Lower leg skin (tissue), 4 donors: ENCODE results near the gene REXO4. TPM values are rescaled to one million over a fixed set of nuclear protein-coding genes. Genes with fewer than 3 reads are reported as not detected.

ENCODE experiments used
- DNase-seq, 2 donors: peaks; one replicate each; pipeline ENCODE4 v3.0.0-alpha.2; 2019; ENCODE audit warnings: low spot score in 2 of 2
- H3K4me3 ChIP-seq: fragments of 200-600 bp; sonication (generic); 2 replicates; pipeline ENCODE4 v1.5.1; 2017; ENCODE audit warnings: mild to moderate bottlenecking, low read depth; ENCODE audit not compliant: poor library complexity, severe bottlenecking
- CTCF ChIP-seq, 3 donors: fragments of 450-650 bp; IDR thresholded peaks; one replicate each; pipeline ENCODE4 v1.5.1; 2016; ENCODE audit warnings: antibody characterized with exemption in 3 of 3, mild to moderate bottlenecking in 3 of 3, moderate library complexity in 2 of 3
- POLR2A ChIP-seq, 2 donors: fragments of 450-650 bp; IDR thresholded peaks; one replicate each; pipeline ENCODE4 v1.6.1; 2016 to 2017; ENCODE audit warnings: antibody characterized with exemption in 2 of 2, mild to moderate bottlenecking in 1 of 2, moderate library complexity in 1 of 2
- WGBS, 2 donors: methylation state at CpG; one replicate each; pipeline ENCODE4 v1.1.5; 2018; 5-methylcytosine and 5-hydroxymethylcytosine counted together
- intact Hi-C: fragments of 100-400 bp; cut with DNase I; formaldehyde crosslinking; loops from one replicate; pipeline ENCODE4 v1.15.0; 2023; ENCODE audit warnings: low total_unique reads
- total RNA-seq, 4 donors: library from RNA; depleted of rRNA; stranded (reverse); fragments of >200 nt; gene quantifications; one replicate each; pipeline ENCODE4 v1.1.0, GENCODE V29; 2016

Gene REXO4
- total RNA-seq, 4 donors from 2014 or later: 18.8 to 26.5 (median 24.6) TPM

GRCh38 chr9:133457748-133458147 is 39.9 kb upstream of the REXO4 start:
- 94 to 97% methylated on average over 11 of the region's 11 CpGs for WGBS, 2 donors
- no peak overlapping the region for H3K4me3 ChIP-seq
- TF ChIP-seq POLR2A (IDR thresholded peaks at IDR 0.05): no peak
- TF ChIP-seq CTCF (IDR thresholded peaks at IDR 0.05): no peak
- DNase-seq: no peak
- intact Hi-C loops: no loop called here

- TF ChIP-seq CTCF (IDR thresholded peaks at IDR 0.05) (no peak), POLR2A (IDR thresholded peaks at IDR 0.05) (no peak)
- DNase-seq: no peak
- WGBS, 2 donors: 68 to 81% methylated on average over 6 to 13 of the region's 13 CpGs
- intact Hi-C loops: no loop called here
- no peak overlapping the region for H3K4me3 ChIP-seq
Observed at GRCh38 chr9:133457233-133457632, 39.4 kb upstream of the REXO4 start.

GRCh38 chr9:133456409-133456808 is 38.6 kb upstream of the REXO4 start:
- intact Hi-C loops: no loop called here
- whole genome bisulfite sequencing, 2 donors: 87 to 96% methylated on average over 7 to 9 of the region's 9 CpGs

GRCh38 chr9:133455936-133456335 is 38.1 kb upstream of the REXO4 start:
- TF ChIP-seq CTCF (IDR thresholded peaks at IDR 0.05) (no peak), POLR2A (IDR thresholded peaks at IDR 0.05) (no peak)
- DNase-seq: no peak
- WGBS, 2 donors: 92 to 98% methylated on average over 11 of the region's 11 CpGs
- no peak overlapping the region for H3K4me3 ChIP-seq
- intact Hi-C loops: no loop called here

More at GRCh38 chr9:133456409-133456808, 38.6 kb upstream of the REXO4 start:
- no peak for DNase-seq
- TF ChIP-seq POLR2A (IDR thresholded peaks at IDR 0.05) (no peak), CTCF (IDR thresholded peaks at IDR 0.05) (no peak)
- H3K4me3 ChIP-seq: no peak overlapping the region

GRCh38 chr9:133454943-133455673 is 37.3 kb upstream of the REXO4 start:
- no peak for DNase-seq
- WGBS, 2 donors: 84 to 91% methylated on average over 8 to 19 of the region's 20 CpGs
- intact Hi-C loops: no loop called here
- TF ChIP-seq CTCF (IDR thresholded peaks at IDR 0.05) (no peak), POLR2A (IDR thresholded peaks at IDR 0.05) (no peak)
- H3K4me3 ChIP-seq: no peak overlapping the region

GRCh38 chr9:133454325-133454724 is 36.5 kb upstream of the REXO4 start:
- intact Hi-C loops: no loop called here
- TF ChIP-seq CTCF (IDR thresholded peaks at IDR 0.05): no peak
- 85 to 97% methylated on average over 5 to 16 of the region's 19 CpGs for WGBS, 2 donors
- no peak for DNase-seq
- no peak overlapping the region for H3K4me3 ChIP-seq
